Stimulated activated naive CD8-positive, alpha-beta T cell treated with anti-CD3 and anti-CD28 coated beads, Interleukin-15, Interleukin-2, amounts not matched to agents 100 U/mL and 50 U/mL, for 24 hours (primary cell): ENCODE data around the gene NR2C2.
A peak's percentile ranks its signal among the peaks of the same experiment; 100 is the strongest.

Experiments used
- ATAC-seq: fragments of 150-1000 bp; cut with Tn5 transposase; one replicate; pipeline ENCODE4 v1.10.0; 2021
- DNase-seq: peaks from one replicate; pipeline ENCODE4 v3.0.0; 2021

NR2C2 gene

DNA sequence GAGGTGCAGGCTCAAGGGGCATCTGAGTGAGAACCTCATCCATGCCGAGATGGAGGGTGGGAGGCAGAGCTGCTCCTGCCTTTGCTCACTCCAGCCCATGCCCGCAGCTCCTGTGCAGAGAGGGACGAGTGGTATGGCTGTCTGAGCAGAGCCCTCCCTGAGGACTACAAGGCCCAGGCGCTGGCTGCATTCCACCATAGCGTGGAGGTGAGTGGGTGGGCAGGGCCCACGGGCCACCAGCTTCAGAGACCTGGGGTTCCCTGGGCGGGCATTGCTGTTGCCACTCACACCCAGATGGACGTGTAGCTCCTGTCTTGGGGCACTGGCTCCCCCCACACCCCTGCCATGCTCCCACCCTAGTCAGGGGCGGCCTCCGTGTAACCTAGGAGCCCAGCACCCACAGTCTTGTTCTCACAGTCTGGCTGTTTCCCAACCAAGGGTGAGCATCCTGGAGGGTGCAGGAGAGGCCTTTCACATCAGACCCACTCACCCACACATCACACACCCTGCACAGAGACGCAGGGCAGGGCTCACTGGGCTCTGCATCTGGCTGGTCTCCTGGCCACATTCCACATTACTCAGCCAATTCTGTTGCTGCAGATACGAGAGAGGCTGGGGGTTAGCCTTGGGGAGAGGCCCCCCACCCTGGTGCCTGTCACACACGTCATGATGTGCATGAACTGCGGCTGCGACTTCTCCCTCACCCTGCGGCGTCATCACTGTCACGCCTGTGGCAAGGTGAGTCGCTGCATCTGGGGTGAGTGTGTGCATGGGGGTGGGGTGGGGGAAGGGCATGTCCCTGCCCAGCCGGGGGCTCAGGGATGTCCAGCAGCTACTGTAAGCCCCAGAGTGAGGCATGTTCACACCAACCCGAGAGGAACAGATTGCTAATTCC lies 25.3 kb upstream of the NR2C2 start:
- no peak for ATAC-seq
- no peak for DNase-seq

DNA sequence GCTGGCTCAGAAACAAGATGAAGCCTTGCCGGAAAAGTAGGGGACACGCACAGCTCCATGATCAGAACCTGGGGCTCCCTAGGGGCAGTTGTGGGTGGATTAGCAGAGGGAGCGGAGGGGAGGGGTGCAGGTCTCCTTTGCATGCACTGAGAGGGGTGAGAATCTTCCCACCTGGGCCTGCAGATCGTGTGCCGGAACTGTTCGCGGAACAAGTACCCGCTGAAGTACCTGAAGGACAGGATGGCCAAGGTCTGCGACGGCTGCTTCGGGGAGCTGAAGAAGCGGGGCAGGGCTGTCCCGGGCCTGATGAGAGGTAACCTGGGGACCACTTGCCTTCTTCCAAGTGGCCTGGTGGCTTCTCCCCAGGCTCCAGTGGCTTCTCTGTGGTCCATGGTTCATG lies 24.5 kb upstream of the NR2C2 start:
- DNase-seq (no peak), ATAC-seq (no peak)

DNA sequence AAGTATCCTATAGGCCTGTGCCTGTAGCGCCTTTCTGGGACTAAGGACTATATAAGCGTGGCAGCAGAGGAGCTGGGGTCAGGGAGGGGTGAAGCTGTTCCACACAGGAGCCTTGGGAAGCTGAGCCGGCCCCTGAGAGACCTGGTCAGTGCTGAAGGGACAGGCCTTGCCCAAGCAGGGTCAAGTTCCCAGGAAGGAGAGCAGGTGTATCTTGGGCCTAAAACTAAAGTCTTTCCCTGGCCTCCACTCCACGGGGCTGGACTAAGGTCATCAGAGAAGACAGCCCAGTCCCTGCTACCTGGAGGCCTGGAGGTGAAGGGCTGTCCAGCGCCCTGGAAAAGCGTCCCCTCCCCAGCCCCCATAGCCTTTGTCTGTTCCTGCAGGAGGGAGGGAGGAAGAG lies 23.9 kb upstream of the NR2C2 start:
- DNase-seq (no peak), ATAC-seq (no peak)

DNA sequence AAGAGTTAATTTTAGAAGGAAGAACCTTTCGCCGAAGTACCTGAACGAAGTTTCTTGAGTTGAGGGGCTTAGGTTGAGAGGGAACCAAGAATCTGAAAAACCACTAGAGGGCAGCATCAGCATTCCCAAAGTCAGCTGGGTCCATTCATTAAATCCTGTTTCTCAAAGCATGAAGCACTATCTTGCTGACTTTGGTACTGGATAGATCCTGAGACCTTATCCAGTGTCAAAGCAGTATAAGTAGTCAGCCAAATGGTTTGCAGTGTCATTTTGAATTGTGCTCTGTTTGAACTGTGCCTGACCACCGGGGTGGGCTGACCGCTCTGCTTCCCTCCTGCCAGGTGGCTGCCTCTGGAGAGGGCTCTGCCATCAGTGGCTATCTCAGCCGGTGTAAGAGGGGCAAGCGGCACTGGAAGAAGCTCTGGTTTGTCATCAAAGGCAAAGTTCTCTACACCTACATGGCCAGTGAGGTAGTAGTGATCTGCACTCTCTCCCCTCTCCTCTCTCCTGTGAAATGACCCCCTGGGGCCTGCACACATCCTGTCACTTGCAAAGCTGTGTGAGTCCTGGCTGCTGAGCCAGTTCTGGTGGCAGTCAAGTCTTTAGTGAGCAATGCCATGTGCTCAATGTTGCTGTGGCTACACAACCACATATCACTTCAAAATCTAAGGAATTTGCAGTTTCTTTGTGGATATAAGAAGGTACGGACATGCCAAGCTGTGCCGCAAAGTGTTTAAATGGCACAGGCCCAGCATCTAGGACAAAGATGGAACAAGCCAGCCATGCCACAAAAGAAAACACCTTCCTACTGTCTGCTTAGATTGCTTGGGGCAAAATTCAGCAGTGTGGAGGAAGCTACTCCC lies 21.4 kb upstream of the NR2C2 start:
- DNase-seq (peak; percentile 34), ATAC-seq (no peak)

- DNase-seq (no peak), ATAC-seq (no peak)
Measured at GRCh38 chr3:14926592-14926991, 20.8 kb upstream of the NR2C2 start.

GRCh38 chr3:14927308-14927707 lies 20.1 kb upstream of the NR2C2 start:
- ATAC-seq, result no peak
- no peak for DNase-seq

- DNase-seq (no peak), ATAC-seq (no peak)
Measured at GRCh38 chr3:14929310-14930074, 17.9 kb upstream of the NR2C2 start.

DNA sequence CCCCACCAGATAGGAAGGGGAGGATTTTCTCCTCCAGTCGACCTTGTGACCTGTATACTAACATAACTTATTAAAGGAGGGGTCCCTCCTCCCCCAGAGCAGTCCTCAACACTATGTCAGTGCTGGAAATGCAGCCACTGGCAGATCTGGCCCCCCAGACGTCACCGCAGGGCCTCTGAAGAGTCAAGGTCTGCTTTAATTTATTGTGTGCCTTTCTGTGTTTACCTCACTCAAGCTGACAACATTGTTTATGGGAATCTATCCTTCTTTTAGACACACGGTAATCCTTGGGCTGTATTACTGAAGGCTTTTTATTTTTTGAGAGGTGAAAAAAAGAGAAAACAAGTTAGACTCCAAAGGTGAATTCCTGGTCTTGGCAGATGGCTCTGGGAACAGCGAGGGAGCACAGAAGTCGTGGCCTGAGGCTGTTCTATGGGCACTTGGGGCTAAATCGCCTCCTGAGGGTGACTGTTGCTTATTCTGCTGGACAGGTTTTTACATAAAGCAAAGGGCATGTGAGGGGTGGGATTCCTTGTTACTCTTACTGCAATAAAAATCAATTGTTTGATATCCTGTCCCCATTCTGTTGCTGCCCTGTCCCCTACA lies 13.5 kb upstream of the NR2C2 start:
- no peak for ATAC-seq
- DNase-seq, result no peak

DNA sequence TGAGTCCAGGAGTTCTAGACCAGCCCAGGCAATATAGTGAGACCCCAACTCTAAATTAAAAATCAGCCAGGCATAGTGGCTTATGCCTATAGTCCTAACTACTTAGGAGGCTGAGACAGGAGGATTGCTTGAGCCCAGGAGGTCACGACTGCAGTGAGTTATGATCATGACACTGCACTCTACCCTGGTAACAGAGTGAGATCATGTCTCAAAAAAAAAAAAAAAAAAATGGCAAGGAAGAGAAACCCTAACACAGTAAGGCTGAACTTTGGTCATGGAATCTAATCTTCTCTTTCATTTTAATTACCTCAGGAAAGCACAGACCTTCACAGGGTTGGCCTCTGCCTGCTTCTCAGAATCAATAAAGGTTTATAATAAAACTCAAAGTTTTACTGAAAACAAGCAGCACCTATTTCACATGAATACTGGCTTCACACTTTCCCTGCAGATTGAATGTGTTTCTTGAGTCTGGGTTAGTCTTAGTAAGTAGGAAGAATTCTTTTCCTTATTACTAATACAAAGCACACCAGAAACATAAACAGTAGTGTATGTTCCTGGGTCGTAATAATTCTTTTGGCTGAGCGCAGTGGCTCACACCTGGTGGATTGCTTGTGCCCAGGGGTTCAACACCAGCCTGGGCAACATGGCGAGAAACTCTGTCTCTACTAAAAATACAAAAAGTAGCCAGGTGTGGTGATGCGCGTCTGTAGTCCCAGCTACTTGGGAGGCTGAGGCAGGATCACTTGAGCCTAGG lies 11.6 kb upstream of the NR2C2 start:
- no peak for DNase-seq
- no peak for ATAC-seq

GRCh38 chr3:14938954-14939353 lies 8.4 kb upstream of the NR2C2 start:
- no peak for DNase-seq

DNA sequence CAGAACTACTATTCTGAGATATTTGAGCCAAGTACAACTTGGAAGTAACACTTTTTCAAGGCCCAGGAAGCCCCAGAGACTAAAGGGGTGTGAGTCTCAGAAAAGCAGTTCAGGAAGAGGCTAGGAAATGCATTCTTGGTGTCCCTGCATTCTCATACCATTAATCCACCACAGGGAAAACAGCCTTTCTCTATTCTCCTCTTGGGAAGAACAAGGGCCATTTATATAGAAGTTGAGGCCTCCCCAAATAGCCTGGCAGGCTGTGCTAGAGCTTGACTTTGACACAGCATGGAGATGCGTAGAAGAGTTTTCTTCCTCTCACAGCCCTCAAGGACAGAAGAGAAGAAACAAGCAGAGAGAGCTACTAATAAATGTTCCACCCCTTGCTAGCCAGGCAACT lies 5.5 kb upstream of the NR2C2 start:
- DNase-seq, result no peak
- ATAC-seq, result no peak

More at GRCh38 chr3:14938954-14939353, 8.4 kb upstream of the NR2C2 start:
- no peak for ATAC-seq

DNA sequence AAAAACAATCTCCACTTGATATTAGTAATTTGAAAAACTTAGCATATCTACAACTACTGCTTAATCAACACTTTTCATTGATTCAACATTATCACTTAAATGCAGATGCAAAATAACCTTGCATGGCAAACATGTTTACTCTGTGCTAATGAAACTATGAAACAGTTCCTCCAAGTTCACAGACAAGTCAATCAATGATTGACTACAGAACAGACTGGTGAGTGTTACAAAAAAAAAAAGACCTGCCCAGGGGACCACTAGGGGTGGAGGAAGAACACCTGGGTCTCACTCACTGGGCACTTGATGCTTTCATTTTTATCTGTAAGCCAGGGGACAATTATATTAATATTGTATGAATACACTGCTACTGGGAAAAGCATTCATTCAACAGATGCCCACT lies 4.3 kb upstream of the NR2C2 start:
- ATAC-seq (no peak), DNase-seq (no peak)

GRCh38 chr3:14946236-14946635 lies 1.1 kb upstream of the NR2C2 start:
- no peak for ATAC-seq
- no peak for DNase-seq

DNA sequence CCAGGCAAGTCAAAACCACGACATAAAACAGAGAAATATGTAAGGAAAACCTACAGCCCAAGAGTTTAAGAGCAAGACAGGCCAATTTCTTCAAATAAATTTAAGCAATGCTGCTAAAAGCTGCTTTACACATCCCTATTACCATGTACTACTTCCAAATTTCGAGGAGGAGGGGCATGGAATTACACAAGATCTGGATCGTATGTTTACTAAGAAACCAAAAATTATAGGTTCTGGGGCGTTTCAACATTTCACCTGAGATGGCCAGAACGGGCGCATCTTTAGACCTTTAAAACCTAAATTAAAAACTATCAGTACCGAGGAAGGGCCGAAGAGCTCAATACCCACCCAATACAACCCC lies 664 bp upstream of the NR2C2 start:
- ATAC-seq, result no peak

DNA sequence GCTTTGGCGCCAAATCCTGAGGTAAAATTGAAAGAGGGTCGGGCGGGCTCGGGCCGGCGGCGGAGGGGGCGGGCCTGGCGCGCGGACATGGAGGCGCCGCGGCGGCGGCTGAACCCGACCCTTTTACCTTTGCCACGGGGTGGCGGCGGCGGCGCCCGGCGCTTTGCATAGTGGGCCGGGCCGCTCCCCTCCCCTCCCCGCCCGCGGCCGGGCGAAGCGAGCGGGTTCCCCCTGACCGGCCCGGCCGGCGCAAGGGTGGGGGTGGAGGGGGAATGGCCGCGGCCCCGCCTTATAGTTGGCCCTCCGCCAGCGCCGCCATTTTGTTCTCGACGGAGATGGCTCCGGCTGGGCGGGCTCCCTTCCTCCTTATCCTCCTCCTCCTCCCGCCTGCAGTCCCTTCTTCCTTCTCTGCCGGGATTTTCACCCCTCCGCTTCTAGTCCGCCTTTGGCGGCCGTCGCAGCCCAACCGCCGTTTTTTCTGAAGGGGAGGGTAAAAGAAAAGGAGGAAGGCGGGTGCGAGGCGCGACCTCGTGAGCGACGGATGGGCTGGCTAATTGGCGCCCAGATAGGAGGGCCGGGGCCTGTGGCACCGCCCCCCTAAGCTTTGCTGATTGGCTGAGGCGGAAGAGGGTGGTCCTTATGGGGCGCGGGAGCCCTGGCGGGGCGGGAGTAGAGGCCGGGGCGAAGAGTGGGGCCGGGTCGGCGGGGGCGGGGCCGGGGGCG lies 664 bp downstream of the NR2C2 start:
- ATAC-seq (peak; percentile 96), DNase-seq (peak; percentile 96)

More for the DNA sequence above, 664 bp upstream of the NR2C2 start:
- DNase-seq, result no peak

DNA sequence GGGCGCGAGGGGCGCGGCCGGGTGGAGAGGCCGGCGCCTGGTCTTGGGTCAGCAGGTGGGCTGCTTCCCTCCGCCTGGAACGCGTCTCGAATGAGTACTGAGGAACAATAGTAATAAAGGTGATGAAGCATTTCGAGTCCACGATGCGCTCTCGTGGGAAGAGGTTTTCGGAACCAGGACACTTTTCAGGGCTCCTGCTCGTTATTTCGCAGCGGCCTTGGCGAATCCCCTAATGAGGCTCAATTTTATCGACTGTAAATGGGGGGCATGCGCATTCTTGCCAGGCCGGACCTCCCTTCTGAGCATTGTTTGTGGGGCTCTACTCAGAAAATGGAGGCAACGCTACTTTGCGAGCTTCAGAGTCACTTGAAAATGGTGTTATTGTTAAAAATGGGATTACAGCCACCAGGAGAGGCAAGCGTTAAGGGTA lies 1.2 kb downstream of the NR2C2 start:
- DNase-seq (no peak), ATAC-seq (no peak)

- no peak for ATAC-seq
- DNase-seq, result no peak
Measured at GRCh38 chr3:14949126-14949525, 1.7 kb downstream of the NR2C2 start.

DNA sequence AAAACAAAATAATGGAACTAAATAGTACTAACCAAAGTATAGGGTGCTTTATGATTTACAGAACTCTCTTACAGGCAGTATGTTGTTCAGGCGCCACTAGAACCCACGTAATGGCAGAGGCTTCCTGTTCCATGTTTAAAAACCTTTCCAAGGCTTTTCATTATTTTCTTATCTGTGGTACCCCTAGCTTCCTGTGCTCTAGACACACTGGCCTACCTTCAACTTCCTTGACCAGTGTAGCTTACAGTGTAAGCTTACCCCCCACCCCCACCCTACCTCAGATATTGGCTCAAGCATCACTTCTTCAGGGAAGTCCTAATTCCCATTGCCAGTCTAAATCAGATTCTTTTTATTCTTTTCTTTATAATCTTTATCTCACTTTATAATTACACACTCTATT lies 2.9 kb downstream of the NR2C2 start:
- ATAC-seq, result no peak
- no peak for DNase-seq

DNA sequence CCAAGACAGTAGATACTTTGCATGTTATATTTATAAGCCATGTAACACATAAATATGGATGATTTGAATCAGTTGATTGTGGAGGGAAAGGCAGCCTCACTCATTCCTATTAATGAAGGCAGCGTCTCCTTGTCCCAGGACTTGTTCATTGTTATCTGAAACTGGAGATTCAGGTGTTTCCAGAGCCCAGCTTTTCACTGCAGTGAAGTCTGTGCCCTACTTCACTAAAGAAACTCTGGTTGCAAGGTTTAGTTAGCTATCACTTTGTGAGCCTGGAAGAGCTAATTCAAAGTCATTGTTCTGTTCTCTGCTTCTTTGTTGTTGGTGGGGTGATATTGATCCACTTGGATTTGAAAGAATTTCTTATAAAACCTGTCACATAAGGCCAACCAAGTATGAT lies 9.8 kb downstream of the NR2C2 start:
- DNase-seq, result no peak
- no peak for ATAC-seq

- no peak for ATAC-seq
- DNase-seq, result no peak
Measured at GRCh38 chr3:14957925-14958324, 10.5 kb downstream of the NR2C2 start.
